ENCODE results near the gene MPPED1. TPM values are rescaled to one million over a fixed set of nuclear protein-coding genes. Genes with fewer than 3 reads are reported as not detected.

Gene MPPED1
- polyA plus RNA-seq, 1 of the 3 experiments (the other 2 are of a cell fraction) = 0.03 TPM

GRCh38 chr22:43528601-43529360 is 117.0 kb downstream of the MPPED1 start:
- Histone ChIP-seq H3K9me3 (no peaks in the 10 kb centered on the region), H3K4me2 (no peak overlapping the region), H3K9ac (no peak overlapping the region), H2AFZ (ENCODE audit: low read depth) (no peak overlapping the region), H4K20me1 (ENCODE audit: insufficient read depth) (no peaks in the 10 kb centered on the region), H3F3A (replicated peaks; ENCODE audit: insufficient read depth) (no peaks in the 10 kb centered on the region), H3K27ac (ENCODE audit: low read depth in 2 of 2, low read length in 1 of 2) (no peak overlapping the region), H3K36me3 (replicated peaks in 1 of 2; ENCODE audit: control insufficient read depth in 1 of 2, insufficient read depth in 2 of 2, low read length in 1 of 2) (no peaks in the 10 kb centered on the region), H3K4me1 (ENCODE audit: control insufficient read depth in 1 of 2, insufficient read depth in 2 of 2, low read depth in 1 of 2, low read length in 1 of 2) (no peaks in the 10 kb centered on the region; a peak in 1 of 4 replicates), H3K9me2 (no peaks in the 10 kb centered on the region), H3K4me3 (ENCODE audit: low read depth in 2 of 2, low read length in 1 of 2) (no peak overlapping the region), H3K27me3 (ENCODE audit: insufficient read depth) (no peaks in the 10 kb centered on the region), H3K79me2 (ENCODE audit: insufficient read depth) (no peaks in the 10 kb centered on the region)
- CTCF ChIA-PET = no interaction called here
- TF ChIP-seq MEF2A (IDR thresholded peaks at IDR 0.05; ENCODE audit: borderline replicate concordance, low read depth) (no peak), REST (IDR thresholded peaks at IDR 0.05; ENCODE audit: low read depth, low read length) (no peak), FOXM1 (IDR thresholded peaks at IDR 0.05; ENCODE audit: low read depth) (no peak), GABPA (IDR thresholded peaks at IDR 0.05; ENCODE audit: low read depth) (no peak), CTCF (IDR thresholded peaks at IDR 0.05) (no peak), NFIC (IDR thresholded peaks at IDR 0.05; ENCODE audit: borderline replicate concordance) (no peak), TEAD4 (IDR thresholded peaks at IDR 0.05; ENCODE audit: borderline replicate concordance, insufficient read depth) (no peak), FOXJ3 (CRISPR knock-in tag; IDR thresholded peaks at IDR 0.05) (no peak), SMC3 (IDR thresholded peaks at IDR 0.05; ENCODE audit: low read depth, low read length) (no peak), USF1 (IDR thresholded peaks at IDR 0.05; ENCODE audit: borderline replicate concordance, low read depth) (no peak), NRF1 (IDR thresholded peaks at IDR 0.05; ENCODE audit: low read depth, low read length) (no peak), CHD2 (IDR thresholded peaks at IDR 0.05; ENCODE audit: low read length, partially characterized antibody) (no peak), POLR2AphosphoS5 (IDR thresholded peaks at IDR 0.05; ENCODE audit: low read depth, low read length) (no peak), PBX3 (IDR thresholded peaks at IDR 0.05) (no peak), IRF3 (IDR thresholded peaks at IDR 0.05; ENCODE audit: low read depth, low read length) (no peak)
- DNase-seq = no peak
- 73% methylated on average over 8 of the region's 12 CpGs for WGBS (ENCODE audit: low lambda C conversion rate)
- POLR2A ChIA-PET = no interaction called here
